Calu3 (cell line): ENCODE results near the gene MEGF9. TPM values are rescaled to one million over a fixed set of nuclear protein-coding genes. Genes with fewer than 3 reads are reported as not detected.

Experiments used
- BruUV-seq: library from RNA; stranded (reverse); fragments of 400-500 nt; replicated peaks from 2 replicates; lab custom pipeline; 2021; lab: Mats Ljungman, UMichigan
- CTCF ChIA-PET: fragments of 300-600 bp; sonication (Branson Sonifier 250); formaldehyde crosslinking; loops from one replicate; lab custom pipeline; 2022; ENCODE audit warnings: antibody characterized with exemption; lab: Charles Lee
- DNase-seq: peaks from one replicate; pipeline ENCODE4 v3.0.0; 2022
- H3K27ac Mint-ChIP-seq: one replicate; pipeline ENCODE4 v1.8.0; 2022; ENCODE audit warnings: mixed read lengths; ENCODE audit not compliant: unreplicated experiment
- H3K27me3 Mint-ChIP-seq: one replicate; pipeline ENCODE4 v1.8.0; 2022; ENCODE audit warnings: mixed read lengths; ENCODE audit not compliant: unreplicated experiment
- H3K36me3 Mint-ChIP-seq: one replicate; pipeline ENCODE4 v1.8.0; 2022; ENCODE audit warnings: mild to moderate bottlenecking, moderate library complexity, mixed read lengths; ENCODE audit not compliant: insufficient read depth, unreplicated experiment
- H3K4me1 Mint-ChIP-seq: one replicate; pipeline ENCODE4 v1.8.0; 2022; ENCODE audit warnings: mild to moderate bottlenecking, low read depth, mixed read lengths; ENCODE audit not compliant: unreplicated experiment
- H3K4me3 Mint-ChIP-seq: one replicate; pipeline ENCODE4 v1.8.0; 2022; ENCODE audit warnings: mild to moderate bottlenecking, low read depth, moderate library complexity, mixed read lengths; ENCODE audit not compliant: unreplicated experiment
- H3K9me3 Mint-ChIP-seq: one replicate; pipeline ENCODE4 v1.8.0; 2022; ENCODE audit warnings: low read depth, mixed read lengths; ENCODE audit not compliant: unreplicated experiment
- intact Hi-C: fragments of 100-400 bp; cut with micrococcal nuclease; formaldehyde crosslinking; loops from one replicate; pipeline ENCODE4 v1.10.0; 2022; ENCODE audit not compliant: unreplicated experiment
- total RNA-seq: library from RNA; stranded (reverse); gene quantifications from 2 replicates; pipeline ENCODE4 v1.2.3, GENCODE V29; 2022
- TF ChIP-seq, protein P1 (sequence below): fragments of 200-600 bp; IDR thresholded peaks from one replicate; pipeline ENCODE4 v1.8.0; 2022; ENCODE audit warnings: antibody characterized with exemption; ENCODE audit not compliant: unreplicated experiment

MEGF9 gene
- total RNA-seq, 1 experiment from 2014 or later = 7.1 TPM

GRCh38 chr9:120694559-120694958, 19.7 kb downstream of the MEGF9 start:
- Mint-ChIP-seq H3K4me1 (peaks cover 56% of the 10 kb centered on the region), H3K27me3 (no peaks in the 10 kb centered on the region), H3K9me3 (no peaks in the 10 kb centered on the region), H3K27ac (no peak overlapping the region), H3K4me3 (no peak overlapping the region), H3K36me3 (no peaks in the 10 kb centered on the region)
- intact Hi-C loops = no loop called here
- BruUV-seq = no TSS peak
- TF ChIP-seq, protein P1, sequence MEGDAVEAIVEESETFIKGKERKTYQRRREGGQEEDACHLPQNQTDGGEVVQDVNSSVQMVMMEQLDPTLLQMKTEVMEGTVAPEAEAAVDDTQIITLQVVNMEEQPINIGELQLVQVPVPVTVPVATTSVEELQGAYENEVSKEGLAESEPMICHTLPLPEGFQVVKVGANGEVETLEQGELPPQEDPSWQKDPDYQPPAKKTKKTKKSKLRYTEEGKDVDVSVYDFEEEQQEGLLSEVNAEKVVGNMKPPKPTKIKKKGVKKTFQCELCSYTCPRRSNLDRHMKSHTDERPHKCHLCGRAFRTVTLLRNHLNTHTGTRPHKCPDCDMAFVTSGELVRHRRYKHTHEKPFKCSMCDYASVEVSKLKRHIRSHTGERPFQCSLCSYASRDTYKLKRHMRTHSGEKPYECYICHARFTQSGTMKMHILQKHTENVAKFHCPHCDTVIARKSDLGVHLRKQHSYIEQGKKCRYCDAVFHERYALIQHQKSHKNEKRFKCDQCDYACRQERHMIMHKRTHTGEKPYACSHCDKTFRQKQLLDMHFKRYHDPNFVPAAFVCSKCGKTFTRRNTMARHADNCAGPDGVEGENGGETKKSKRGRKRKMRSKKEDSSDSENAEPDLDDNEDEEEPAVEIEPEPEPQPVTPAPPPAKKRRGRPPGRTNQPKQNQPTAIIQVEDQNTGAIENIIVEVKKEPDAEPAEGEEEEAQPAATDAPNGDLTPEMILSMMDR = no peak
- CTCF ChIA-PET = no interaction called here
- no peak for DNase-seq

GRCh38 chr9:120693700-120694008, 20.6 kb downstream of the MEGF9 start:
- peaks cover 52% of the 10 kb centered on the region for H3K4me1 Mint-ChIP-seq
- intact Hi-C loops = no loop called here
- no peak for DNase-seq
- no peaks in the 10 kb centered on the region for H3K9me3 Mint-ChIP-seq
- H3K36me3 Mint-ChIP-seq = no peaks in the 10 kb centered on the region
- BruUV-seq = no TSS peak
- CTCF ChIA-PET = no interaction called here
- H3K27me3 Mint-ChIP-seq = no peaks in the 10 kb centered on the region
- no peak overlapping the region for H3K4me3 Mint-ChIP-seq
- no peak overlapping the region for H3K27ac Mint-ChIP-seq
- TF ChIP-seq, protein P1 = no peak

DNA sequence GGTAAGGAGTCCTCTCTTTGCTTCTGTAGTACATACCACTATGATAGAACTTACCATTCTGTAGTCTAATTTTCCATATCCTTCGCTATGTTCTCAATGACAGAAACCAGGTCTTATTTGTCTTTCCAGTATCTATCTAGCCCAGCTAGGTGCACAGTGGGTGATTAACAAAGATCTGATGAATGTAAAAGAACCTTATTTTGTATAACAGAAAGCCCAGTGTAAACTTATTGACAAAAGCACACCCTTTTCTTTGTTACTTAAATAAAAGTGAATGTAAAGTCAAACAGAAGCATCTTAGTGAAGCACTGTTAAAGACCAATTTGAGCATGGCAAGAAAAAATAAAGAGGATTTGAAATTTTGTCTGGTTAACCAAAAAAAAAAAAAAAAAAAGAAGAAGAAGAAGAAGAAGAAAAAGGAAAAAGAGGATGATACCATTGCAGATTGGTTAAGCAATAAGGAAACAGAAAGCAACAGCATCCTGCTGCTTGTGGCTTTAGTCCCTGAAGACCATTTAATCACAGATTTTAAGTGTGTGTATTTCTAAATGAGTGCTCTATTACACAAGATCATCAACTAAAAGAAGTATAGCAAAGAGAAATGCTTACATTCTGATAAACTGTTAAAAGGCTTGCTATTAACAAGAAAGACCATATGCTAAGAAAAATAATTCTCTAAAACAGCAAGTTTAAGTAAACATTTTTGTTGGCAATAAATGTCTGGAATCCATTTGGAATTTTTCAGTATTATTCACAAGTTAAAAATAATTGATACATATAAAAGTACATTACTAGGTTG, 21.2 kb downstream of the MEGF9 start:
- H3K4me1 Mint-ChIP-seq = peaks cover 47% of the 10 kb centered on the region
- H3K9me3 Mint-ChIP-seq = no peaks in the 10 kb centered on the region
- no peak overlapping the region for H3K4me3 Mint-ChIP-seq
- TF ChIP-seq, protein P1 = no peak
- CTCF ChIA-PET = no interaction called here
- H3K27me3 Mint-ChIP-seq = no peaks in the 10 kb centered on the region
- no peak overlapping the region for H3K27ac Mint-ChIP-seq
- no peaks in the 10 kb centered on the region for H3K36me3 Mint-ChIP-seq
- intact Hi-C loops = no loop called here
- BruUV-seq = no TSS peak
- DNase-seq = no peak

DNA sequence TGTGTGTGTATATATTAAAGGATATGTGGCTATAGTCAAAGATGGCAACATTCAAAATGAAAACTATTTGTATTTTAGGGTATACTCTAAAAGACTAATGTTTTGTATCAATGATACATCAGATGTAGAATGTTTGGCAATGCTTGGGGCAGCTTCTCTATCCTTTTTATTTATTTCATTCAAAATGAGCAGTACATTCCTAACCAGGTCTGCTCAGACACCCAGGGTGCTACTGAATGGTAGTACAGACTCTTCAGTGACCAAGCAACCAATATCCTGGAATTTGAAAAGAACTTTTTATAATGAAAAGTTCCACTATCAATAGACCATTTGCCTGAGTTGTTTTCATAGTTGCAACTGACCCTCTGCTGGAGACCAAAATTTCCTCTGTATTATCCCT, 23.9 kb downstream of the MEGF9 start:
- Mint-ChIP-seq H3K27me3 (no peaks in the 10 kb centered on the region), H3K27ac (no peak overlapping the region), H3K4me1 (peaks cover 31% of the 10 kb centered on the region), H3K36me3 (no peaks in the 10 kb centered on the region), H3K9me3 (no peaks in the 10 kb centered on the region), H3K4me3 (no peak overlapping the region)
- CTCF ChIA-PET = no interaction called here
- no TSS peak for BruUV-seq
- TF ChIP-seq, protein P1 = no peak
- intact Hi-C loops = no loop called here
- no peak for DNase-seq
